DMS53 treated with DMSO at 0.1 percent for 48 hours (cell line): ENCODE measurements around the gene SLC51B.
"Not testable (repeated sequence)": the region's sequence is repeated elsewhere in the genome, so short reads cannot be mapped to it uniquely, and the experiment has no call there.

Source experiments
- DNase-seq: peaks from one replicate; lab custom pipeline; 2025; ENCODE audit not compliant: unreplicated experiment; lab: John Stamatoyannopoulos, UW

The SLC51B gene

DNA sequence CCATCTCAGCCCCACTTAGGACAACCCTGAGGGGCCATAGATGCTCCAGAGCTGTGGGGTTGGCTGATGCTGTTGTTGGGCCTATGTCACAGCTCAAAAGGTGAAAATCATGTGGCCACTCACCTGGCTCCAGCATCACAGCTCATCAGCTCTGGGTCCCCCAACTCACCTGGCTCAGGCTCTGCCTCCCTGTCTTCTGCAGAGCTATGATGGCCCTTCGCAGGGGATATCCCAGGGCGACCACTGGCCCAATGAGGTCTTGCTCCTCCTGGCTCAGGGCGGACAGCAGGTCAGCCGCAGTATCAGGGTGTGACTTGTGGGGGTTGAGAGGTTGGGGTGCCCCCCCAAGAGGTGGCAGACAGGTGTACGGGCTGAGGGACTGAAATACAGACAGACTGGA lies 54.1 kb downstream of the SLC51B start:
- no peak for DNase-seq

DNA sequence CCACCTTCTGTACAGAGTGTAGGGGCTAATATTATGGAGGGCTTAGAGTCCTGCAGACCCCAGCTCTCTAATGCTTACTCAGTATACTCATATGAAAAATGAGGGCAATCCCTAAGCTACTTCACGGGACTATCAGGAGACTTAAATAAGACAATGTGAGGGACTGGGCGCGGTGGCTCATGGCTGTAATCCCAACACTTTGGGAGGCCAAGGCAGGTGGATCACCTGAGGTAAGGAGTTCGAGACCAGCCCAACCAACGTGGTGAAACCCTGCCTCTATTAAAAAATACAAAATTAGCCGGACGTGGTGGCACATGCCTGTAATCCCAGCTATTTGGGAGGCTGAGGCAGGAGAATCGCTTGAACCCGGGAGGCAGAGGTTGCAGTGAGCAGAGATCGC lies 54.6 kb downstream of the SLC51B start:
- not testable (repeated sequence) for DNase-seq

DNA sequence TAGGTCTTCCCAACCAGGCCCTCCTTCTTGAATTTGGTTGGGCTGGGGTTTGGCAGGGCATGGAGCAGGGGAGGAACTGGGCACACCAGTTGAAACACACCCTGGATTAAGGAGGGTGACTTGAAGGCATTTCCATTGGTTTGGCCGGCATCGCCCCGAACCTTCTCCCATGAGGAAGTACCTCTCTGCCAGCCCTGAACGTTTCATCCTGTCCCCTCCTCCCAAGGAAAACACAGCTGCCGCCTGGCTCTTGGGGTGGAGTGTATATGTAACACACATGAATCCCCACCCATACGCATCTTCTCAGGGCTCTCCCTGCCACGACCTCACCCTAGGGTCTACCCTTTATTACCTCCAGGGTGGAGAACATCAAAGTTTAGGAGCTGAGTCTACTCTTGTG lies 55.3 kb downstream of the SLC51B start:
- no peak for DNase-seq

DNA sequence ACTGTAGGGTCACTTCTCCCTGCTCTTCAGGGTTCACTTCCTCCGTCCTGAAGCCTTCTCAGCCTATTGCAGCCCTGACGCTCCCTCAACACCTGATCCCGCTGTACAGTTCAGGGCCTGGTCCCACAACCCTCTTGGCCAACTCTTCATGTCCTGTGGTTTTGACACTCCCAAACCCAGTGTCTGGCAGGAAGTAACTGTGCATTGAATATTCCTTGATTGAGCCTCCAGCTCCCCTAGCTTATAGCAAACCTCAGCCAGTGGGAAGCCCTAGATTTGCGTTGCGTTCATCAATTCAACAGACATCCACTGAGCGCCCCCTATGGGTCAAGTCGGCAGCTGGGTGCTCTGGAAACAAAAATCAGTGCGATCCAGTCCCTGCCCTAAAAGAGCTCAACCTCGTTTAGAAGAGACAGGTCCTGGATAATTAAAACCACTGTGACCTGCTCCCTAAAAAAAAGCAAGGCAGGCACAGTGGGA lies 56.3 kb downstream of the SLC51B start:
- no peak for DNase-seq

DNA sequence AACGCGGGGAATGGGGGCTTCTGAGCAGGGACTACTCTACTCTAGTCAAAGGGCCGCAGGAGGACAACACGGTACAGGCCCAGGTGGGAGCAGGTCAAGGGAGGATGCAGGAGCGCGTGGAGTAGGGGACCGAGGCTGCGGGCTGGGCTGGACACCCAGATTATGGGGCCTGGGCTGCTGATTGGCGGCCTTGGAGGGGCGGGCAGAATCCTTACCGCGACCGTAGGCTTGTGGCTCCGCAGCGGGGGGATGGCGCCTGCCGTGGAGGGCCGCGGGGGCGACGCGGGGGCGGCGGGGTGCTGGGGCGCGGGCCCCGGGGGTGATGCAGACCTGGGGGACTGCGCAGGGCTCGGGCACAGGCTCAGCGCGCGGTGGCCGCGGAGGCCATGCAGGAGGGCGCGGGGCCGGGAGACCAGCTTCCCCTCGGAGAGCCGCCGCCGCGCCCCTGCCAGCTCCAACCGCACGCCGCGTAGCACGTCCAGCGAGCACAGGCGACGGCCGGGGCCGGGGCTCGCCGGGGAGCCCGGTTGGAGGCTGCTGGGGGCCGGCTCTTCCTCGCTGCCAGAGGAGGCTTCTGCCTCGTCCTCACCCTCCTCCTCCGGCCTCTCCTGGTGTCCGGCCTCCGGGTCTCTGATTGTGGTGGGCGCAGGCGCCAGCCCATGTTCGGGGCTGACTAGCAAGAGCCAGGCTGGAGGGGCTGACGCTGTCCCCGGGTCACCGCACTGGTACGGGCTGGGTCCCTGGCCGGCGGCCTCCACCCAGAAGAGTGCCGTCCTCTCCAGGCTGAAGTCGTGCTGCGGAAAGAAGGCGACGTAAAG lies 56.9 kb downstream of the SLC51B start:
- DNase-seq = no peak

DNA sequence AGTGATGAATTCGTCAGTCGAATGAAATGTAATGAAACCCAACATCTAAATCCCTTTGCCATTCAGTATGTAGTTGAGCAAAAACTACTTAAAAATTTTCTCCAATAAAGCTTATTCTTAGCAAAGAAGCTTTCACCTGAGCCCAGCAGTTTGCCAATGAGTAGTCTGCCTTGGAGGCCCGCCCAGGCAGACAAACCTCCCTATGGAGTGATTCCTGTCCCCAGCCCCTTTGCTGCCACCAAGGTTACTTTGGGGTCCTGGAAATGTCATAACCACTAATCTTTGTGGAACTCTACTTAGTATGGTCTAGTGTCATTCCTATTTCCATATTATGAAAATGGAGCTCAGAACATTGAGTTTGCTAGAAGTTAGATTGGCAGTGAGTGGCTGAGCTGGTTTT lies 57.7 kb downstream of the SLC51B start:
- DNase-seq = no peak
